Right lobe of liver (tissue), 6 donors: ENCODE results near the gene PCA3. TPM values are rescaled to one million over a fixed set of nuclear protein-coding genes. Genes with fewer than 3 reads are reported as not detected.

Source experiments
- ATAC-seq, 4 donors: fragments of 200-7000 bp; cut with Tn5 transposase; one replicate each; pipeline ENCODE4 v1.9.1; 2020; ENCODE audit warnings: mild to moderate bottlenecking in 4 of 4, moderate library complexity in 4 of 4
- DNase-seq, 3 donors: peaks; one replicate each; pipeline ENCODE4 v3.0.0-alpha.2; 2020
- H3K27ac ChIP-seq, 3 donors: fragments of 200-600 bp; one replicate each; pipeline ENCODE4 v1.8.0; 2022
- H3K27me3 ChIP-seq, 2 donors: fragments of 200-600 bp; one replicate each; pipeline ENCODE4 v1.8.0; 2022
- H3K36me3 ChIP-seq, 4 donors: fragments of 200-600 bp; sonication (generic) in 1 of 4; one replicate each; pipeline versions ENCODE4 v1.5.1 to v1.8.0; 2017 to 2022; ENCODE audit warnings: control low read depth in 1 of 4
- H3K4me1 ChIP-seq, 4 donors: fragments of 200-600 bp; sonication (generic) in 1 of 4; one replicate each; pipeline versions ENCODE4 v1.5.1 to v1.8.0; 2017 to 2022; ENCODE audit warnings: control low read depth in 1 of 4
- H3K4me3 ChIP-seq, 3 donors: fragments of 200-600 bp; one replicate each; pipeline ENCODE4 v1.8.0; 2022
- H3K9me3 ChIP-seq, 4 donors: fragments of 200-600 bp; sonication (generic) in 1 of 4; one replicate each; pipeline versions ENCODE4 v1.5.1 to v1.8.0; 2017 to 2022; ENCODE audit warnings: control low read depth in 1 of 4
- POLR2A ChIP-seq: fragments of 450-650 bp; IDR thresholded peaks from one replicate; pipeline ENCODE4 v1.6.1; 2017; ENCODE audit warnings: antibody characterized with exemption, mild to moderate bottlenecking
- WGBS: methylation state at CpG from one replicate; pipeline ENCODE4 v1.1.6; 2018; ENCODE audit warnings: low coverage, low lambda C conversion rate; ENCODE audit not compliant: insufficient coverage; ENCODE audit errors: missing lambda C conversion rate; 5-methylcytosine and 5-hydroxymethylcytosine counted together
- intact Hi-C, 2 donors: fragments of 100-400 bp; cut with DNase I; formaldehyde crosslinking; loops; one replicate each; pipeline versions ENCODE4 v1.11.2 to v1.14.1; 2022
- total RNA-seq, 6 experiments: library from RNA; depleted of rRNA in 2 of 6; stranded (reverse); fragments of >200 nt in 2 of 6; fragmentation: NEBNext Ultra II Directional in 3 of 6; extraction: Animal tissue kit (Norgen Biotek cat#: 25700) in 3 of 6; gene quantifications; one replicate each; pipeline versions ENCODE4 v1.1.0 to v1.2.4, GENCODE V29; 2016 to 2023
- TF ChIP-seq, protein P1 (sequence below), 4 donors: fragments of 200-600 bp in 3 of 4; fragments of 450-650 bp in 1 of 4; IDR thresholded peaks; one replicate each; pipeline versions ENCODE4 v1.5.1 to v1.8.0; 2016 to 2022; ENCODE audit warnings: antibody characterized with exemption in 4 of 4, mild to moderate bottlenecking in 2 of 4
- donor health status: DM: no; HTN: yes; CAD: no.
- donor health status: DM: no; HTN: no; CAD: no.
- donor health status: DM: no; HTN: no; CAD: no.
- donor health status: DM: no; HTN: yes; CAD: no.
- donor health status: DM: no; HTN: yes; CAD: no.

The PCA3 gene
- total RNA-seq, 6 experiments from 2014 or later = 0.09 to 0.59 (median 0.46) TPM; not detected in 1

DNA sequence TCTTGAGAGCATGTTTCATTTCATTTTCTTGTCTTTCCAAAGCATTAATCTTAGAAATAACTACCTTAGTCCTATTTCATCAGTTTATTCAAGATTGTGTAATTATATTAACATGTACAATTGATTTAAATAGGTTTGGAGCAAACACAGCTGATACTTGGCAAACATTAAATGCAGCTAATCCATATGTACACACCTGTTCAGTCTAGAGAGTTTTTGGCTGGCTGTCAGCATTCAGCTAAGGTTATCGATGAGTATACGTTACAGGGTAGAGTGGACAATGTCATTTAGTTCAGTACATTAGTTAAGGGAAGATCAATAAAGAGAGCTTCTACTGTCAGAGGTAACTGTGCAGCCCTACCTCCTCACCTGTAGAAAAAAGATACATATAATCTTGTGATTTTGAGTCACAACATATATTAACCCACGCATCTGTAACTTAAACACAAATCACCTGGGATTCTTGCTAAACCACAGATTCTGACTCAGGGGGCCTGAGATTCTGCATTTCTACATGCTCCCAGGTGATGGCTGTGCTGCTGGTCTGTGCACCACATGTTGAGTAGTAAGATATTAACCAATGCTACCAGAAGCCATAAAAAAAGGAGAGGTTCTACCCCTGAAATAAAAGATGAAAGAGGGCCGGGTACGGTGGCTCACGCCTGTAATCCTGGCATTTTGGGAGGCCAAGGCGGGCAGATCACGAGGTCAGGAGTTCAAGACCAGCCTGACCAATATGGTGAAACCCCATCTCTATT lies 34.1 kb upstream of the PCA3 start:
- Histone ChIP-seq H3K27ac (no peak overlapping the region), H3K9me3 (no peaks in the 10 kb centered on the region), H3K4me1 (no peaks in the 10 kb centered on the region), H3K27me3 (no peaks in the 10 kb centered on the region), H3K4me3 (no peak overlapping the region), H3K36me3 (no peaks in the 10 kb centered on the region)
- WGBS = 60% methylated on average over 5 of the region's 8 CpGs
- DNase-seq (no peak), ATAC-seq (no peak)
- intact Hi-C loops = no loop called here
- TF ChIP-seq, protein P1, sequence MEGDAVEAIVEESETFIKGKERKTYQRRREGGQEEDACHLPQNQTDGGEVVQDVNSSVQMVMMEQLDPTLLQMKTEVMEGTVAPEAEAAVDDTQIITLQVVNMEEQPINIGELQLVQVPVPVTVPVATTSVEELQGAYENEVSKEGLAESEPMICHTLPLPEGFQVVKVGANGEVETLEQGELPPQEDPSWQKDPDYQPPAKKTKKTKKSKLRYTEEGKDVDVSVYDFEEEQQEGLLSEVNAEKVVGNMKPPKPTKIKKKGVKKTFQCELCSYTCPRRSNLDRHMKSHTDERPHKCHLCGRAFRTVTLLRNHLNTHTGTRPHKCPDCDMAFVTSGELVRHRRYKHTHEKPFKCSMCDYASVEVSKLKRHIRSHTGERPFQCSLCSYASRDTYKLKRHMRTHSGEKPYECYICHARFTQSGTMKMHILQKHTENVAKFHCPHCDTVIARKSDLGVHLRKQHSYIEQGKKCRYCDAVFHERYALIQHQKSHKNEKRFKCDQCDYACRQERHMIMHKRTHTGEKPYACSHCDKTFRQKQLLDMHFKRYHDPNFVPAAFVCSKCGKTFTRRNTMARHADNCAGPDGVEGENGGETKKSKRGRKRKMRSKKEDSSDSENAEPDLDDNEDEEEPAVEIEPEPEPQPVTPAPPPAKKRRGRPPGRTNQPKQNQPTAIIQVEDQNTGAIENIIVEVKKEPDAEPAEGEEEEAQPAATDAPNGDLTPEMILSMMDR (IDR thresholded peaks at IDR 0.05) = no peak

DNA sequence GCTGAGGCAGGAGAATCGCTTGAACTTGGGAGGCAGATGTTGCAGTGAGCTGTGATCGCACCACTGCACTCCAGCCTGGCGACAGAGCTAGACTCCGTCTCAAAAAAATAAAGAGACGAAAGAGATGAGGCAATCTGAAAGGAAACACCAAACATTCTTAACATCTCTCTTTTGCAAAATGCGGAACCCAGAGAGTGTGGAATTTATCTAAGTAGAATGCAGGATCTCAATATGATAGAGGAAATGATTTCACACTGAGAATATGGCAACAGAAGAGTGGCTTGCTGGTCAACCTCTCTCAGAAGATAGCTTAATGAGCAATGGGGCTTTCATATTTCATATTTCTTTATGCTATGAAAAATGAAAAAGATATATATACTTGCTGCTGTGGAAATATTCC lies 33.4 kb upstream of the PCA3 start:
- intact Hi-C loops = no loop called here
- no peaks in the 10 kb centered on the region for H3K27me3 ChIP-seq
- ATAC-seq (no peak), DNase-seq (no peak)
- H3K9me3 ChIP-seq = no peaks in the 10 kb centered on the region
- no peak for TF ChIP-seq POLR2A
- TF ChIP-seq, protein P1 (IDR thresholded peaks at IDR 0.05) = no peak
- H3K36me3 ChIP-seq = no peaks in the 10 kb centered on the region
- H3K4me3 ChIP-seq = no peak overlapping the region
- no peak overlapping the region for H3K27ac ChIP-seq
- no peaks in the 10 kb centered on the region for H3K4me1 ChIP-seq
- WGBS = 82% methylated on average over 4 of the region's 6 CpGs

DNA sequence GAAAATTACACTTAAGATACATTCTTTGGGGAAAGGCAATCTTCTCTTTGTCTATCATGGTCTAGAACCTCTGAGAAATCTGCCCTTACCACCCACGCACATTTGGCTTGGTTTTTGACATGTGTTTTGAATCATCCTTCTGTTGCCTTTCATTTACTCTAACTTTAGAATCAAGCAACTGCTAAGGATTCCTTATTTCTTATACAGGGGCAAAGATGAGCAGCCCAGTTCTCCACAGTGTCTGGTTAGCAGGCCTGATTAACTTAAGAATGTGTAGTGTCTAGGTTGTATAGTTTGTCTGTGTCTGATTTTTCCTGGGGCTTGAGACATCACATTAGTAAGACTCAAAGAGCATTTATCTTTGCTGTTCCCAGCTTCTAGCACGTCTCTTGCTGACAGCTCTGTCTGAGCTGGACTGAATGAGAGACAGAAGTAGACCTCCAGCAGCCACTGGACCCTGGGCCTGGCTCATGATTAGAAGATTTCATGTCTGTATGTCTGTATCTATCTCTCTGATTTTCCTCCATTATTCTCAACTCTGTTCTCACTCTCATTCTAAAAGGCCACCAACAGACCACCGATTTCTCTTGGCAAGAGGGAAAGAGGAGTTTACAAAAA lies 31.8 kb upstream of the PCA3 start:
- no peaks in the 10 kb centered on the region for H3K4me1 ChIP-seq
- intact Hi-C loops = no loop called here
- WGBS = 40% methylated on average over 3 of the region's 3 CpGs
- H3K9me3 ChIP-seq = no peaks in the 10 kb centered on the region
- no peaks in the 10 kb centered on the region for H3K27me3 ChIP-seq
- TF ChIP-seq, protein P1 (IDR thresholded peaks at IDR 0.05) = no peak
- TF ChIP-seq POLR2A = no peak
- DNase-seq (no peak), ATAC-seq (no peak)
- H3K27ac ChIP-seq = no peak overlapping the region
- H3K4me3 ChIP-seq = no peak overlapping the region
- no peaks in the 10 kb centered on the region for H3K36me3 ChIP-seq

DNA sequence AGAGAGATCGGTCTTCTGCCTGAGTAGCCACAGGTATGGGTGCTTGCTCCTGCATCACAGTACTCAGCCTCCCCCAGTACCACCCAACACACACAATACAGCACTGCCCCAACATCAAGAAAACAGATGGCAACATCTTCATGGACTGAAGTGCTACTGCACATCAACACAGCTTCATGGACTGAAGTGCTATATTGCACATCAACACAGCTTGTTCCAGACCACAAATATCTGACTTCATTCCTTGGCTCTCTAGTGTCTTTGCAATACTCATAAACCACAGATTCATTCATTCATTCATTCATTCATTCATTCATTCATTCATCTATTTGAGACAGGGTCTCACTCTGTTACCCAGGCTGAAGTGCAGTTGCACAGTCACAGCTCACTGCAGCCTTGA lies 31.1 kb upstream of the PCA3 start:
- intact Hi-C loops = no loop called here
- Histone ChIP-seq H3K4me3 (no peak overlapping the region), H3K36me3 (no peaks in the 10 kb centered on the region), H3K9me3 (no peaks in the 10 kb centered on the region), H3K27me3 (no peaks in the 10 kb centered on the region), H3K4me1 (no peaks in the 10 kb centered on the region), H3K27ac (no peak overlapping the region)
- no peak for DNase-seq
- 86% methylated on average over 1 of the region's 1 CpG for WGBS
- TF ChIP-seq, protein P1 (IDR thresholded peaks at IDR 0.05) = no peak
- no peak for TF ChIP-seq POLR2A
- ATAC-seq = no peak
